ENCODE measurements around the gene TRIOBP. TPM values are rescaled to one million over a fixed set of nuclear protein-coding genes. Genes with fewer than 3 reads are reported as not detected.

Gene TRIOBP
- total and polyA plus RNA-seq, 2 of the 13 experiments (the other 11 are each of a cell fraction or from before 2014, with no cell fraction given): 6.1 to 15.4 TPM

DNA sequence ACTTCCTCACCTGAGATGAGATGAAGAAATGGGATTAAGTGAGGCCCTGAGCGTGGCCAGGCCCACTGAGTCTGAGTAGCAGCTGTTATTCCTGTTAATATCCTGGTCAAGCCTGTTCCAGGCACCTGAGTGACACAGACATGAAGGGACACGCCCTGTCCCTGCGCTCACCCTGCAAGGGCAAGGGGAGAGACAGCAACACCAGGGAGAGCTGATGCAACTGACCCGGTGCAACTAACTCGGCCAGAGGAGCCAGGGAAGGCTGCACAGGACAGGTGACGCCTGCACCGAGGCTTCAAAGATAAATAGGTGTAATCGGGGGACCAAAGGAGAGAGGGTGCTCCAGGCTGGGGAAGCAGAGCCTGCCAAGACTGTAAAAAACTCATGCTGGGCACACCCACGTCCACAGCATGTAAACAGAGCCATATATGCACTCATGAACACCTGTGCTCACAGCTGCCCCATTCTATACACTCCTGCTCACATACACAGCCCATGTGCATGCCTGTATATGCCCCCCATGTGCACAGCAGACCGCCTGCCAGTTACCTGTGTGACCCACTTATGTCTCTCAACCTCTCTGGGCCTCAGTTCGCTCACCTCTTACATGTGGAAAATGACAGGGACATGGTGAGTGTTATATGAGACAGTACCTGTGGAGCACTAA, 88.1 kb downstream of the TRIOBP start (continued):
- no peak for TF ChIP-seq ZNF446 (CRISPR knock-in tag; IDR thresholded peaks at IDR 0.05)
- no peak for TF ChIP-seq NFIB (CRISPR knock-in tag; IDR thresholded peaks at IDR 0.05; ENCODE audit: borderline replicate concordance)
- no peak for TF ChIP-seq GABPA (IDR thresholded peaks at IDR 0.05; ENCODE audit: low read depth, low read length)
- TF ChIP-seq GABPA (CRISPR knock-in tag; IDR thresholded peaks at IDR 0.05; ENCODE audit: low read depth): no peak
- TF ChIP-seq MXI1 (IDR thresholded peaks at IDR 0.05; ENCODE audit: borderline replicate concordance, low read depth, low read length): no peak
- TF ChIP-seq MED13 (CRISPR knock-in tag; IDR thresholded peaks at IDR 0.05): no peak
- TF ChIP-seq ARNT (IDR thresholded peaks at IDR 0.05): no peak
- TF ChIP-seq SNRNP70 (IDR thresholded peaks at IDR 0.05; ENCODE audit: low read depth, low read length): no peak
- TF ChIP-seq ZNF557 (CRISPR knock-in tag; IDR thresholded peaks at IDR 0.05): no peak
- no peak for TF ChIP-seq CENPT (CRISPR knock-in tag; IDR thresholded peaks at IDR 0.05; ENCODE audit: low read depth)
- TF ChIP-seq ZNF331 (CRISPR knock-in tag; IDR thresholded peaks at IDR 0.05): 0 out of 2 replicates have a peak, but pooled peaks have one; percentile 17
- no peak for TF ChIP-seq SMARCE1 (IDR thresholded peaks at IDR 0.05; ENCODE audit: borderline replicate concordance)
- no peak for TF ChIP-seq NR2F6 (IDR thresholded peaks at IDR 0.05)
- TF ChIP-seq NR2F6 (CRISPR knock-in tag; IDR thresholded peaks at IDR 0.05): no peak
- TF ChIP-seq, protein P1, sequence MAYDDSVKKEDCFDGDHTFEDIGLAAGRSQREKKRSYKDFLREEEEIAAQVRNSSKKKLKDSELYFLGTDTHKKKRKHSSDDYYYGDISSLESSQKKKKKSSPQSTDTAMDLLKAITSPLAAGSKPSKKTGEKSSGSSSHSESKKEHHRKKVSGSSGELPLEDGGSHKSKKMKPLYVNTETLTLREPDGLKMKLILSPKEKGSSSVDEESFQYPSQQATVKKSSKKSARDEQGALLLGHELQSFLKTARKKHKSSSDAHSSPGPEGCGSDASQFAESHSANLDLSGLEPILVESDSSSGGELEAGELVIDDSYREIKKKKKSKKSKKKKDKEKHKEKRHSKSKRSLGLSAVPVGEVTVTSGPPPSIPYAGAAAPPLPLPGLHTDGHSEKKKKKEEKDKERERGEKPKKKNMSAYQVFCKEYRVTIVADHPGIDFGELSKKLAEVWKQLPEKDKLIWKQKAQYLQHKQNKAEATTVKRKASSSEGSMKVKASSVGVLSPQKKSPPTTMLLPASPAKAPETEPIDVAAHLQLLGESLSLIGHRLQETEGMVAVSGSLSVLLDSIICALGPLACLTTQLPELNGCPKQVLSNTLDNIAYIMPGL (CRISPR knock-in tag; IDR thresholded peaks at IDR 0.05; ENCODE audit: borderline replicate concordance in 1 of 2, low read depth in 1 of 2): no peak
- TF ChIP-seq, protein P2, sequence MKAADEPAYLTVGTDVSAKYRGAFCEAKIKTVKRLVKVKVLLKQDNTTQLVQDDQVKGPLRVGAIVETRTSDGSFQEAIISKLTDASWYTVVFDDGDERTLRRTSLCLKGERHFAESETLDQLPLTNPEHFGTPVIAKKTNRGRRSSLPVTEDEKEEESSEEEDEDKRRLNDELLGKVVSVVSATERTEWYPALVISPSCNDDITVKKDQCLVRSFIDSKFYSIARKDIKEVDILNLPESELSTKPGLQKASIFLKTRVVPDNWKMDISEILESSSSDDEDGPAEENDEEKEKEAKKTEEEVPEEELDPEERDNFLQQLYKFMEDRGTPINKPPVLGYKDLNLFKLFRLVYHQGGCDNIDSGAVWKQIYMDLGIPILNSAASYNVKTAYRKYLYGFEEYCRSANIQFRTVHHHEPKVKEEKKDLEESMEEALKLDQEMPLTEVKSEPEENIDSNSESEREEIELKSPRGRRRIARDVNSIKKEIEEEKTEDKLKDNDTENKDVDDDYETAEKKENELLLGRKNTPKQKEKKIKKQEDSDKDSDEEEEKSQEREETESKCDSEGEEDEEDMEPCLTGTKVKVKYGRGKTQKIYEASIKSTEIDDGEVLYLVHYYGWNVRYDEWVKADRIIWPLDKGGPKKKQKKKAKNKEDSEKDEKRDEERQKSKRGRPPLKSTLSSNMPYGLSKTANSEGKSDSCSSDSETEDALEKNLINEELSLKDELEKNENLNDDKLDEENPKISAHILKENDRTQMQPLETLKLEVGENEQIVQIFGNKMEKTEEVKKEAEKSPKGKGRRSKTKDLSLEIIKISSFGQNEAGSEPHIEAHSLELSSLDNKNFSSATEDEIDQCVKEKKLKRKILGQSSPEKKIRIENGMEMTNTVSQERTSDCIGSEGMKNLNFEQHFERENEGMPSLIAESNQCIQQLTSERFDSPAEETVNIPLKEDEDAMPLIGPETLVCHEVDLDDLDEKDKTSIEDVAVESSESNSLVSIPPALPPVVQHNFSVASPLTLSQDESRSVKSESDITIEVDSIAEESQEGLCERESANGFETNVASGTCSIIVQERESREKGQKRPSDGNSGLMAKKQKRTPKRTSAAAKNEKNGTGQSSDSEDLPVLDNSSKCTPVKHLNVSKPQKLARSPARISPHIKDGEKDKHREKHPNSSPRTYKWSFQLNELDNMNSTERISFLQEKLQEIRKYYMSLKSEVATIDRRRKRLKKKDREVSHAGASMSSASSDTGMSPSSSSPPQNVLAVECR (CRISPR knock-in tag; IDR thresholded peaks at IDR 0.05; ENCODE audit: borderline replicate concordance): peak; percentile 37; the same call in 1 of the 2 replicates
- no peak for TF ChIP-seq TBP (CRISPR knock-in tag; IDR thresholded peaks at IDR 0.05)
- TF ChIP-seq, protein P3, sequence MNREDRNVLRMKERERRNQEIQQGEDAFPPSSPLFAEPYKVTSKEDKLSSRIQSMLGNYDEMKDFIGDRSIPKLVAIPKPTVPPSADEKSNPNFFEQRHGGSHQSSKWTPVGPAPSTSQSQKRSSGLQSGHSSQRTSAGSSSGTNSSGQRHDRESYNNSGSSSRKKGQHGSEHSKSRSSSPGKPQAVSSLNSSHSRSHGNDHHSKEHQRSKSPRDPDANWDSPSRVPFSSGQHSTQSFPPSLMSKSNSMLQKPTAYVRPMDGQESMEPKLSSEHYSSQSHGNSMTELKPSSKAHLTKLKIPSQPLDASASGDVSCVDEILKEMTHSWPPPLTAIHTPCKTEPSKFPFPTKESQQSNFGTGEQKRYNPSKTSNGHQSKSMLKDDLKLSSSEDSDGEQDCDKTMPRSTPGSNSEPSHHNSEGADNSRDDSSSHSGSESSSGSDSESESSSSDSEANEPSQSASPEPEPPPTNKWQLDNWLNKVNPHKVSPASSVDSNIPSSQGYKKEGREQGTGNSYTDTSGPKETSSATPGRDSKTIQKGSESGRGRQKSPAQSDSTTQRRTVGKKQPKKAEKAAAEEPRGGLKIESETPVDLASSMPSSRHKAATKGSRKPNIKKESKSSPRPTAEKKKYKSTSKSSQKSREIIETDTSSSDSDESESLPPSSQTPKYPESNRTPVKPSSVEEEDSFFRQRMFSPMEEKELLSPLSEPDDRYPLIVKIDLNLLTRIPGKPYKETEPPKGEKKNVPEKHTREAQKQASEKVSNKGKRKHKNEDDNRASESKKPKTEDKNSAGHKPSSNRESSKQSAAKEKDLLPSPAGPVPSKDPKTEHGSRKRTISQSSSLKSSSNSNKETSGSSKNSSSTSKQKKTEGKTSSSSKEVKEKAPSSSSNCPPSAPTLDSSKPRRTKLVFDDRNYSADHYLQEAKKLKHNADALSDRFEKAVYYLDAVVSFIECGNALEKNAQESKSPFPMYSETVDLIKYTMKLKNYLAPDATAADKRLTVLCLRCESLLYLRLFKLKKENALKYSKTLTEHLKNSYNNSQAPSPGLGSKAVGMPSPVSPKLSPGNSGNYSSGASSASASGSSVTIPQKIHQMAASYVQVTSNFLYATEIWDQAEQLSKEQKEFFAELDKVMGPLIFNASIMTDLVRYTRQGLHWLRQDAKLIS (CRISPR knock-in tag; IDR thresholded peaks at IDR 0.05): no peak
- TF ChIP-seq MEIS2 (CRISPR knock-in tag; IDR thresholded peaks at IDR 0.05): no peak
- TF ChIP-seq PHF21A (CRISPR knock-in tag; IDR thresholded peaks at IDR 0.05): no peak
- no peak for TF ChIP-seq SMC3 (IDR thresholded peaks at IDR 0.05; ENCODE audit: low read length)
- TF ChIP-seq BHLHE40 (IDR thresholded peaks at IDR 0.05; ENCODE audit: low read length): no peak
- TF ChIP-seq SMARCC2 (IDR thresholded peaks at IDR 0.05): no peak
- TF ChIP-seq TP53 (CRISPR knock-in tag; conservative IDR thresholded peaks at IDR 0.05): no peak
